ENCODE data around the gene ARSB.
"Not testable (repeated sequence)": the region's sequence is repeated elsewhere in the genome, so short reads cannot be mapped to it uniquely, and the experiment has no call there.

Gene ARSB

GRCh38 chr5:78758169-78758839, 226.8 kb downstream of the ARSB start:
- no peak for DNase-seq (ENCODE audit: low read depth in 4 of 4, low spot score in 1 of 4)

- DNase-seq (ENCODE audit: low read depth in 4 of 4, low spot score in 1 of 4), result no peak
Measured at GRCh38 chr5:78757269-78758053, 227.6 kb downstream of the ARSB start.

GRCh38 chr5:78756858-78757257, 228.3 kb downstream of the ARSB start:
- no peak for DNase-seq (ENCODE audit: low read depth in 4 of 4, low spot score in 1 of 4)

GRCh38 chr5:78755822-78756429, 229.2 kb downstream of the ARSB start:
- no peak for DNase-seq (ENCODE audit: low read depth in 4 of 4, low spot score in 1 of 4)

GRCh38 chr5:78754655-78755054, 230.5 kb downstream of the ARSB start:
- no peak for DNase-seq (ENCODE audit: low read depth in 4 of 4, low spot score in 1 of 4)

GRCh38 chr5:78753093-78753531, 232.0 kb downstream of the ARSB start:
- DNase-seq (ENCODE audit: low read depth in 4 of 4, low spot score in 1 of 4), result no peak

- DNase-seq (ENCODE audit: low read depth in 4 of 4, low spot score in 1 of 4), result no peak
Measured at GRCh38 chr5:78751872-78752271, 233.2 kb downstream of the ARSB start.

- no peak for DNase-seq (ENCODE audit: low read depth in 4 of 4, low spot score in 1 of 4)
Measured at GRCh38 chr5:78750281-78750680, 234.8 kb downstream of the ARSB start.

GRCh38 chr5:78747705-78748359, 237.3 kb downstream of the ARSB start:
- no peak for DNase-seq (ENCODE audit: low read depth in 4 of 4, low spot score in 1 of 4)

GRCh38 chr5:78747055-78747454, 238.1 kb downstream of the ARSB start:
- no peak for DNase-seq (ENCODE audit: low read depth in 4 of 4, low spot score in 1 of 4)

GRCh38 chr5:78746021-78746770, 238.9 kb downstream of the ARSB start:
- DNase-seq (ENCODE audit: low read depth in 4 of 4, low spot score in 1 of 4), result no peak

- DNase-seq (ENCODE audit: low read depth in 4 of 4, low spot score in 1 of 4), result no peak
Measured at GRCh38 chr5:78744951-78745534, 240.1 kb downstream of the ARSB start.

- DNase-seq (ENCODE audit: low read depth in 4 of 4, low spot score in 1 of 4), result no peak
Measured at GRCh38 chr5:78741019-78741418, 244.1 kb downstream of the ARSB start.

GRCh38 chr5:78738693-78739300, 246.3 kb downstream of the ARSB start:
- no peak for DNase-seq (ENCODE audit: low read depth in 4 of 4, low spot score in 1 of 4)

GRCh38 chr5:78738104-78738503, 247.0 kb downstream of the ARSB start:
- DNase-seq (ENCODE audit: low read depth in 4 of 4, low spot score in 1 of 4), result no peak

- DNase-seq (ENCODE audit: low read depth in 4 of 4, low spot score in 1 of 4), result no peak
Measured at GRCh38 chr5:78735834-78736463, 249.2 kb downstream of the ARSB start.

GRCh38 chr5:78734950-78735349, 250.2 kb downstream of the ARSB start:
- no peak for DNase-seq (ENCODE audit: low read depth in 4 of 4, low spot score in 1 of 4)

GRCh38 chr5:78734094-78734845, 250.8 kb downstream of the ARSB start:
- DNase-seq (ENCODE audit: low read depth in 4 of 4, low spot score in 1 of 4), result no peak

- DNase-seq (ENCODE audit: low read depth in 4 of 4, low spot score in 1 of 4), result not testable (repeated sequence)
Measured at GRCh38 chr5:78732721-78733120, 252.4 kb downstream of the ARSB start.

Measured in stimulated activated CD4-positive, alpha-beta T cell treated with anti-CD3 and anti-CD28 coated beads, Interleukin-1b, Interleukin-23, amount 100 ng/mL, for 24 hours (primary cell).